HG02884 (cell line): ENCODE measurements around the gene PDK3.

Source experiments
- ATAC-seq: cut with Tn5 transposase; IDR thresholded peaks from one replicate; pipeline ENCODE4 v1.9.1; 2021; ENCODE audit warnings: mild to moderate bottlenecking, moderate library complexity; ENCODE audit not compliant: unreplicated experiment

PDK3 gene

GRCh38 chrX:24547961-24548360, 82.9 kb downstream of the PDK3 start:
- ATAC-seq = no peak

- ATAC-seq = no peak
These were observed 85.1 kb downstream of the PDK3 start for GRCh38 chrX:24550166-24550565.

DNA sequence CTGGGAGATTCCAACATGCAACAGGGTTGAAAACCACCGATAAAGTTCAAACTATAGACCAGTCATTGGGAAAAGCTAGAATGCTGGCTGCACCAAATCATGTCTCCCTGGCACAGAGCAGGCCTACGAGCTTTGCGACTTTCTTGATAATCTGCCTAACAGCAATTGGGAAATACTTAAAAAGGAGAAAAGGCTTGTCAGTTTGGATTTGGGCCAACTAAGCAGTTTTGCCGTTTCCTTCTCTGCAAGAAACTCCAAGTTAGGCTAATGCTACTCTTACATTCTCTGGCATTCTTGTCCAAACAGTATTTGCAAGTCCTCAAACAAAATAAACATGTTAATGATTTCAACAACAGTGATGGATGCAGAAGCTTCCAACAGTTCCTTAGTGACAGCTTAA, 87.9 kb downstream of the PDK3 start:
- no peak for ATAC-seq

- no peak for ATAC-seq
These were observed 96.0 kb downstream of the PDK3 start for GRCh38 chrX:24561121-24561520.

- no peak for ATAC-seq
These were observed 98.4 kb downstream of the PDK3 start for GRCh38 chrX:24563291-24564010.

- ATAC-seq = no peak
These were observed 101.2 kb downstream of the PDK3 start for GRCh38 chrX:24566240-24566639.

- no peak for ATAC-seq
These were observed 102.1 kb downstream of the PDK3 start for GRCh38 chrX:24567169-24567568.

GRCh38 chrX:24574743-24575142, 109.7 kb downstream of the PDK3 start:
- ATAC-seq = no peak

DNA sequence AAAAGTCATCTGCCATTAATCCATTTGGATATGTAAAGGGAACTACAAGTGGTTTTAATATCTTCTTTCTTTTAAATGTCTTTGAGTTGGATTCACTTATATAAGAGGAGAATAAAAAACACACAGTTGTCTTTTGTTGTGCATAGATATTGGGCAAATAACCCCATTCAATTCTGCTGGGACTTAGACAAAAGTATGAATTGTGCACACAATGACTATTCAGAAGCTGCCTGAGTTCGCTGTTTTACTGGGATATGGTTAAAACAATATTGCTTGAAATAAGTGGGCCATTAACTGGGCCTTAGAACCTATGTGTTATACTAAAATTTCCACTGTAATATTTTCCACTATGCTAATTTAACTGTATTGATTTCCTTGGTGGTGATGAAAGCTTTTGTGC, 110.4 kb downstream of the PDK3 start:
- no peak for ATAC-seq

- no peak for ATAC-seq
These were observed 112.0 kb downstream of the PDK3 start for GRCh38 chrX:24577091-24577490.
